H9 (cell line): ENCODE measurements around the gene IGF1. TPM values are rescaled to one million over a fixed set of nuclear protein-coding genes. Genes with fewer than 3 reads are reported as not detected.

ENCODE experiments used
- DNase-seq: peaks from one replicate; pipeline ENCODE4 v3.0.0-alpha.2; 2017
- H2AFZ ChIP-seq: one replicate; pipeline ENCODE4 v1.6.1; 2013; ENCODE audit warnings: mild to moderate bottlenecking, low read length, control low read depth, moderate library complexity
- H2AK5ac ChIP-seq: 2 replicates; pipeline ENCODE4 v1.6.1; 2013; ENCODE audit warnings: low read length, control low read depth, mixed read lengths; ENCODE audit not compliant: insufficient read length
- H2BK120ac ChIP-seq: one replicate; pipeline ENCODE4 v1.6.1; 2013; ENCODE audit warnings: low read depth, mild to moderate bottlenecking, low read length, control low read depth, inconsistent platforms; ENCODE audit not compliant: poor library complexity, severe bottlenecking
- H2BK12ac ChIP-seq: 2 replicates; pipeline ENCODE4 v1.6.1; 2013; ENCODE audit warnings: low read length, control low read depth, mixed read lengths, low read depth; ENCODE audit not compliant: insufficient read length
- H2BK15ac ChIP-seq: 2 replicates; pipeline ENCODE4 v1.6.1; 2013; ENCODE audit warnings: low read depth, low read length, control low read depth
- H2BK20ac ChIP-seq: one replicate; pipeline ENCODE4 v1.6.1; 2013; ENCODE audit warnings: low read depth, mild to moderate bottlenecking, low read length, control low read depth, inconsistent platforms; ENCODE audit not compliant: poor library complexity, severe bottlenecking
- H2BK5ac ChIP-seq: 2 replicates; pipeline ENCODE4 v1.6.1; 2013; ENCODE audit warnings: low read length, control low read depth, mixed read lengths; ENCODE audit not compliant: insufficient read length
- H3K14ac ChIP-seq: 2 replicates; pipeline ENCODE4 v1.6.1; 2013; ENCODE audit warnings: low read length, control low read depth; ENCODE audit not compliant: insufficient read depth
- H3K18ac ChIP-seq: 2 replicates; pipeline ENCODE4 v1.6.1; 2013; ENCODE audit warnings: low read depth, mild to moderate bottlenecking, mixed read lengths, low read length, control low read depth; ENCODE audit not compliant: insufficient read length
- H3K23ac ChIP-seq: 2 replicates; pipeline ENCODE4 v1.6.1; 2013; ENCODE audit warnings: low read length, control low read depth, mixed read lengths, low read depth; ENCODE audit not compliant: insufficient read length
- H3K23me2 ChIP-seq: 2 replicates; pipeline ENCODE4 v1.6.1; 2013; ENCODE audit warnings: low read depth, mild to moderate bottlenecking, mixed read lengths, low read length, control low read depth; ENCODE audit not compliant: insufficient read length, poor library complexity, severe bottlenecking
- H3K27ac ChIP-seq: 2 replicates; pipeline ENCODE4 v1.5.1; 2013; ENCODE audit warnings: low read length, control low read depth, mixed read lengths, low read depth; ENCODE audit not compliant: insufficient read length
- H3K27me3 ChIP-seq: 2 replicates; pipeline ENCODE4 v1.6.1; 2013; ENCODE audit warnings: low read length, control low read depth, inconsistent platforms; ENCODE audit not compliant: insufficient read depth
- H3K4ac ChIP-seq: 2 replicates; pipeline ENCODE4 v1.6.1; 2013; ENCODE audit warnings: low read depth, mild to moderate bottlenecking, control low read depth, inconsistent platforms, low read length, moderate library complexity
- H3K4me1 ChIP-seq: 2 replicates; pipeline ENCODE4 v1.6.1; 2013; ENCODE audit warnings: low read length, control low read depth, inconsistent platforms; ENCODE audit not compliant: insufficient read depth
- H3K4me2 ChIP-seq: 2 replicates; pipeline ENCODE4 v1.6.1; 2013; ENCODE audit warnings: low read length, control low read depth, mixed read lengths; ENCODE audit not compliant: insufficient read length, insufficient read depth
- H3K56ac ChIP-seq: 2 replicates; pipeline ENCODE4 v1.6.1; 2013; ENCODE audit warnings: low read depth, mild to moderate bottlenecking, mixed read lengths, low read length, control low read depth; ENCODE audit not compliant: insufficient read length
- H3K79me1 ChIP-seq: 2 replicates; pipeline ENCODE4 v1.6.1; 2013; ENCODE audit warnings: low read depth, mild to moderate bottlenecking, moderate library complexity, low read length, control low read depth, inconsistent platforms; ENCODE audit not compliant: insufficient read depth, poor library complexity, severe bottlenecking
- H3K79me2 ChIP-seq: 2 replicates; pipeline ENCODE4 v1.6.1; 2013; ENCODE audit warnings: low read length, control low read depth, inconsistent platforms; ENCODE audit not compliant: insufficient read depth
- H3K9ac ChIP-seq: 2 replicates; pipeline ENCODE4 v1.6.1; 2013; ENCODE audit warnings: low read length, control low read depth, mixed read lengths; ENCODE audit not compliant: insufficient read length; ENCODE audit errors: extremely low read depth
- H3K9me3 ChIP-seq: one replicate; pipeline ENCODE4 v1.6.1; 2013; ENCODE audit warnings: low read depth, low read length, inconsistent platforms; ENCODE audit not compliant: control insufficient read depth
- H3T11ph ChIP-seq: one replicate; pipeline ENCODE4 v1.6.1; 2013; ENCODE audit warnings: mild to moderate bottlenecking, low read length, control low read depth, inconsistent platforms
- H4K20me1 ChIP-seq: one replicate; pipeline ENCODE4 v1.6.1; 2013; ENCODE audit not compliant: control insufficient read depth, insufficient read length, insufficient read depth
- H4K5ac ChIP-seq: 2 replicates; pipeline ENCODE4 v1.6.1; 2013; ENCODE audit warnings: low read depth, mild to moderate bottlenecking, mixed read lengths, low read length, control low read depth; ENCODE audit not compliant: insufficient read length
- H4K8ac ChIP-seq: replicated peaks from 2 replicates; pipeline ENCODE4 v1.6.1; 2013; ENCODE audit warnings: low read length, control low read depth, mixed read lengths, low read depth; ENCODE audit not compliant: insufficient read length
- H4K91ac ChIP-seq: 2 replicates; pipeline ENCODE4 v1.6.1; 2013; ENCODE audit warnings: low read depth, mild to moderate bottlenecking, moderate library complexity, mixed read lengths, low read length, control low read depth; ENCODE audit not compliant: insufficient read length
- H3K27ac Mint-ChIP-seq, 3 experiments: 2 replicates in 2 of 3; 3 replicates in 1 of 3; pipeline ENCODE4 v1.8.0; 2020 to 2021; ENCODE audit warnings: mixed read lengths in 3 of 3, mild to moderate bottlenecking in 1 of 3, moderate library complexity in 1 of 3
- H3K27me3 Mint-ChIP-seq: 2 replicates; pipeline ENCODE4 v1.8.0; 2021; ENCODE audit warnings: low read depth, mild to moderate bottlenecking, moderate library complexity, mixed read lengths
- H3K36me3 Mint-ChIP-seq, 3 experiments: 2 replicates in 2 of 3; 3 replicates in 1 of 3; pipeline ENCODE4 v1.8.0; 2020 to 2021; ENCODE audit warnings: low read depth in 3 of 3, mixed read lengths in 3 of 3; ENCODE audit not compliant: insufficient read depth in 1 of 3
- H3K4me1 Mint-ChIP-seq, 2 experiments: 2 replicates each; pipeline ENCODE4 v1.8.0; 2020; ENCODE audit warnings: mixed read lengths in 2 of 2
- H3K4me3 Mint-ChIP-seq, 2 experiments: 2 replicates in 1 of 2; 3 replicates in 1 of 2; pipeline ENCODE4 v1.8.0; 2020 to 2021; ENCODE audit warnings: mild to moderate bottlenecking in 2 of 2, mixed read lengths in 2 of 2, moderate library complexity in 1 of 2
- H3K9me3 Mint-ChIP-seq, 2 experiments: 2 replicates in 1 of 2; 3 replicates in 1 of 2; pipeline ENCODE4 v1.8.0; 2020; ENCODE audit warnings: mild to moderate bottlenecking in 2 of 2, mixed read lengths in 2 of 2, moderate library complexity in 1 of 2
- CTCF ChIP-seq: fragments of 200-600 bp; sonication (generic); conservative IDR thresholded peaks from 3 replicates; pipeline ENCODE4 v1.8.0; 2021; ENCODE audit warnings: antibody characterized with exemption, mild to moderate bottlenecking
- WGBS: extraction: QIAGEN DNeasy Blood & Tissue Kit; methylation state at CpG from one replicate; pipeline ENCODE4 v1.1.7; 2013; ENCODE audit warnings: missing lambda C conversion rate, low lambda C conversion rate, mixed read lengths; ENCODE audit not compliant: insufficient read length; ENCODE audit errors: extremely low coverage; 5-methylcytosine and 5-hydroxymethylcytosine counted together
- total RNA-seq: library from RNA; stranded (reverse); gene quantifications from 2 replicates; pipeline ENCODE4 v1.2.1, GENCODE V29; 2021

IGF1 gene
- total RNA-seq, 1 experiment from 2014 or later: not detected

- Histone ChIP-seq H4K8ac (no peak overlapping the region), H3K27ac (no peak overlapping the region), H2BK12ac (no peak overlapping the region), H4K20me1 (no peaks in the 10 kb centered on the region), H3K79me1 (no peaks in the 10 kb centered on the region), H4K91ac (no peak overlapping the region), H3K27me3 (no peaks in the 10 kb centered on the region), H3T11ph (no peak overlapping the region), H2BK120ac (no peak overlapping the region), H3K23ac (no peak overlapping the region), H4K5ac (no peak overlapping the region), H3K56ac (no peak overlapping the region), H3K23me2 (no peaks in the 10 kb centered on the region), H3K18ac (no peak overlapping the region), H3K4ac (no peak overlapping the region), H3K79me2 (no peaks in the 10 kb centered on the region), H3K14ac (no peak overlapping the region), H2AK5ac (no peak overlapping the region), H2BK5ac (no peak overlapping the region), H3K9ac (no peak overlapping the region), H3K9me3 (no peaks in the 10 kb centered on the region), H2BK20ac (no peak overlapping the region), H3K4me2 (no peak overlapping the region), H2BK15ac (no peak overlapping the region), H3K4me1 (no peaks in the 10 kb centered on the region; the same call in 1 of the 2 replicates), H2AFZ (no peak overlapping the region)
- DNase-seq: no peak
- WGBS: no CpG with 5 or more reads among the region's 1 CpG
- Mint-ChIP-seq H3K27me3 (no peaks in the 10 kb centered on the region), H3K36me3 (no peaks in the 10 kb centered on the region), H3K4me1 (peaks cover 8 to 11% of the 10 kb centered on the region in 2 experiments), H3K4me3 (no peak overlapping the region), H3K27ac (no peak overlapping the region), H3K9me3 (no peaks in the 10 kb centered on the region)
- TF ChIP-seq CTCF: no peak
Observed at GRCh38 chr12:102514696-102515095, 34.3 kb upstream of the IGF1 start.
